ENCODE measurements around the gene PRL.

PRL gene

DNA sequence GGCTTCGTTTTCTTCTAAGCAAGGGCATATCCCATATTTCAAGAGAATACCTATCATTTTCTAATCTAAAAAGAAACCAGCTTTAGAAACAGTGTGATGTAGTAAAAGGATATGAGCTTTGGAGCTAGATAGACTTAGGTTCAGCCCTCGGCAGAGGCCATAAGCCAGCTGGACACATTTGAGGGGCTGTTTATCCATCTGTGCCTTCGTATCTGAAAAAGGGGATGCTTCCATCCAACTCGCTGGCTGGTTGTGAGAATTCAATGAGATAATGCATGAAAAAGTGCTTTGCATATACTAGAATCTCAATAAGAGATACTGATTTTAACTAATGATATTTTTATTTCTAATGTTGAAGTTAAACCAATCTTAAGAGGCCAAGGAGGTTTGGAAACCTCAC, 58.0 kb downstream of the PRL start:
- Histone ChIP-seq H3K27me3 (ENCODE audit: insufficient read depth, low read length, poor library complexity) (no peaks in the 10 kb centered on the region), H3K4me1 (ENCODE audit: insufficient read depth, low read length) (no peaks in the 10 kb centered on the region), H3K36me3 (ENCODE audit: insufficient read depth, low read length) (no peaks in the 10 kb centered on the region), H3K9me3 (ENCODE audit: insufficient read depth, low read length, severe bottlenecking) (no peaks in the 10 kb centered on the region), H4K20me1 (ENCODE audit: insufficient read depth, low read length) (no peaks in the 10 kb centered on the region), H2AFZ (ENCODE audit: low read depth, low read length) (no peak overlapping the region), H3K9ac (ENCODE audit: low read depth, low read length) (no peak overlapping the region), H3K27ac (ENCODE audit: low read length) (no peak overlapping the region), H3K79me2 (ENCODE audit: insufficient read depth, low read length) (no peaks in the 10 kb centered on the region), H3K4me3 (ENCODE audit: low read depth in 1 of 2, low read length in 2 of 2) (no peak overlapping the region), H3K4me2 (ENCODE audit: insufficient read depth, low read length) (no peak overlapping the region)
- ATAC-seq (ENCODE audit: insufficient read depth, low read depth) (no peak), DNase-seq (no peak)
- no peak for TF ChIP-seq EZH2 (IDR thresholded peaks at IDR 0.05; ENCODE audit: borderline replicate concordance, low read depth, low read length, severe bottlenecking)
- TF ChIP-seq, protein P1, sequence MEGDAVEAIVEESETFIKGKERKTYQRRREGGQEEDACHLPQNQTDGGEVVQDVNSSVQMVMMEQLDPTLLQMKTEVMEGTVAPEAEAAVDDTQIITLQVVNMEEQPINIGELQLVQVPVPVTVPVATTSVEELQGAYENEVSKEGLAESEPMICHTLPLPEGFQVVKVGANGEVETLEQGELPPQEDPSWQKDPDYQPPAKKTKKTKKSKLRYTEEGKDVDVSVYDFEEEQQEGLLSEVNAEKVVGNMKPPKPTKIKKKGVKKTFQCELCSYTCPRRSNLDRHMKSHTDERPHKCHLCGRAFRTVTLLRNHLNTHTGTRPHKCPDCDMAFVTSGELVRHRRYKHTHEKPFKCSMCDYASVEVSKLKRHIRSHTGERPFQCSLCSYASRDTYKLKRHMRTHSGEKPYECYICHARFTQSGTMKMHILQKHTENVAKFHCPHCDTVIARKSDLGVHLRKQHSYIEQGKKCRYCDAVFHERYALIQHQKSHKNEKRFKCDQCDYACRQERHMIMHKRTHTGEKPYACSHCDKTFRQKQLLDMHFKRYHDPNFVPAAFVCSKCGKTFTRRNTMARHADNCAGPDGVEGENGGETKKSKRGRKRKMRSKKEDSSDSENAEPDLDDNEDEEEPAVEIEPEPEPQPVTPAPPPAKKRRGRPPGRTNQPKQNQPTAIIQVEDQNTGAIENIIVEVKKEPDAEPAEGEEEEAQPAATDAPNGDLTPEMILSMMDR (IDR thresholded peaks at IDR 0.05; ENCODE audit: borderline replicate concordance, extremely low read depth, low read length, poor library complexity, severe bottlenecking), result no peak

DNA sequence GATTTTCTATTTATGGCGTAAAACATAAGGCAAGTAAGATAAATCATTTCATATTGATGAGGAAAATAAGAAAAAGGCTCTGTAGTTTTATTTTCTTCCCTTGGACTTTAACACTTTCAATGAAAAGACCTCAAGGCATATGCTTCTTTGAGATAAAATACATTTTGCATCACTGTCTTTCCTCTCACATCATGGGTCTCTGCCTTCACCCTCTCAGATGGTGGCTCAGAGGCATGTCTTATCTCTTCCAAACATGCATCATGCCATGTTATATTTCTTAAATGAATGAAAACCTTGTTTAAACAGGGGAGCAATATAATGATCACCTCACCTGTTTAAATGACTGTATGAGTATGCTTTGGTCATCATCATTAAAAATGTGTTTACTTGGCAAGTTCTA, 59.3 kb downstream of the PRL start:
- Histone ChIP-seq H3K4me3 (ENCODE audit: low read depth in 1 of 2, low read length in 2 of 2) (no peak overlapping the region), H3K9ac (ENCODE audit: low read depth, low read length) (no peak overlapping the region), H3K27me3 (ENCODE audit: insufficient read depth, low read length, poor library complexity) (no peaks in the 10 kb centered on the region), H4K20me1 (ENCODE audit: insufficient read depth, low read length) (no peaks in the 10 kb centered on the region), H3K36me3 (ENCODE audit: insufficient read depth, low read length) (no peaks in the 10 kb centered on the region), H3K4me1 (ENCODE audit: insufficient read depth, low read length) (no peaks in the 10 kb centered on the region), H3K27ac (ENCODE audit: low read length) (no peak overlapping the region), H3K79me2 (ENCODE audit: insufficient read depth, low read length) (no peaks in the 10 kb centered on the region), H3K9me3 (ENCODE audit: insufficient read depth, low read length, severe bottlenecking) (no peaks in the 10 kb centered on the region), H2AFZ (ENCODE audit: low read depth, low read length) (no peak overlapping the region), H3K4me2 (ENCODE audit: insufficient read depth, low read length) (no peak overlapping the region)
- no peak for DNase-seq
- no peak for ATAC-seq (ENCODE audit: insufficient read depth, low read depth)
- TF ChIP-seq, protein P1 (IDR thresholded peaks at IDR 0.05; ENCODE audit: borderline replicate concordance, extremely low read depth, low read length, poor library complexity, severe bottlenecking), result no peak
- no peak for TF ChIP-seq EZH2 (IDR thresholded peaks at IDR 0.05; ENCODE audit: borderline replicate concordance, low read depth, low read length, severe bottlenecking)

Data from DND-41 (cell line).